Posterior cingulate gyrus (tissue), 11 donors: ENCODE results near the gene CD248.
"Not testable (repeated sequence)": the region's sequence is repeated elsewhere in the genome, so short reads cannot be mapped to it uniquely, and the experiment has no call there.

Source experiments
- DNase-seq, 10 donors: peaks; one replicate each; pipeline versions ENCODE4 v3.0.0 to v3.0.0-alpha.2; 2020 to 2021; ENCODE audit warnings: mixed read lengths in 3 of 10
- intact Hi-C: fragments of 100-400 bp; cut with DNase I; formaldehyde crosslinking; loops from one replicate; pipeline ENCODE4 v1.15.1; 2023

Gene CD248

DNA sequence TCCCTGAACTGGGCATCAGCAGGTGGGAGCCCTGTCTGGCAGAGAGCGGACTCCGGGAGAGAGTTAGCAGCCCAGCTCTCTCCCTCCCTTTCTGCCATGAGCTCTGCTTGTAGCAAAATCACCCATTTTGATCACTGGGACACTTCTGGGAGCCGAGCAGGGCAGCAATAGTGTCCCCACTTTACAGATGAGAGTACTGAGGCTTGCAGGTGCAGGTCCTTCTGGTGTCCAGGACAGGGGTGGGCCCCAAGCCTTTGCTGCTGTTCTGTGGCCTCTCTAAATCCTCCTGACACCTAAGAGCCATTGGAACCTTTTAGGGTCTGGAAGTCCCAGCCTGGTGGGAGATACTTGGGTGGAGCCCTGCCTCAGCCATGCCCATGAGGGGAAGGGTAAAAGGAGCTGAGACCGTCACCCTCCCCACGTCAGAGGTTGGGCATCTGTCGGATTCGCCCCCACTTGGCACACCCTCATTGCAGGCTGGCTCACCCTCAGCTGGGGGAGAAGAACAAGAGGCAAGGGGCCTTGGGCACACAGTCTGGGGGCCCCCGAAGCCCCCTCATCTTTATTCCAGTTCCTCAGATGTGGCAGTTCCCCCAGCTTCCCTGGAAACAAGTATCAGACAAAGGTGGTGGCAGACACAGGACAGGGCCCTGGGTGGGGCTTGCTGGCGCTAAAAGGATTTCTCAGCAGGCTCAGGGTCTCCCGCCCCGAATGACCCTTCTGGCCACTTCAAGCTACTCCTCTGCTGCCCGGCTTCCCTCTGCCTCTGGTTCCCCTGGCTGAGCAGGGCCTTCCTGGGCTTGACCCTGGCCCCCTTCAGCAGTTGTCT is 14.9 kb upstream of the CD248 start:
- intact Hi-C loops = no loop called here
- DNase-seq = peak in 3 of 10 donors; percentile 36 to 55 (median 54)

- intact Hi-C loops = no loop called here
- DNase-seq = peak in 3 of 10 donors; percentile 60 to 74 (median 69)
Observed at GRCh38 chr11:66330931-66331330, 14.1 kb upstream of the CD248 start.

DNA sequence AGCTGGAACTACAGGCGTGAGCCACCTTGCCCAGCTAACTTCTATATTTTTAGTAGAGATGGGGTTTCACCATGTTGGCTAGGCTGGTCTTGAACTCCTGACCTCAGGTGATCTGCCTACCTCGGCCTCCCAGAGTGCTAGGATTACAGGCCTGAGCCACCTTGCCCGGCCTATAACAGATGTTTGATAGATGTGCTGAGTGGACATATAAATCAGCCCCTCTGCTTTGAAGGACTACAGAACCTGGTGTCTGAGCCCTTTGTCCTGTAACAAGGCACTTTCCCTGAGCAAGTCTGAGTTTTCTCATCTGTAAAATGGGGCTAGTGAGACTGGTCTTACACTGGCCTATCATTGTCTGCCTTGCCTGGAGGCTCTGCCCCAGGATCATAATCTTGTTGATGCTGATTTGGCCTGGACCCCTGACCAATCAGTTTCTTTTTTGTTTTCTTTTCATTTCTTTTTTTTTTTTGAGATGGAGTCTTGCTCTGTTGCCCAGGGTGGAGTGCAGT is 12.4 kb upstream of the CD248 start:
- peak in 1 of 10 donors; percentile 0 for DNase-seq
- intact Hi-C loops = loop anchor here (5.0 kb wide), 1 partner anchor 37 kb away; the partner anchor contains the start of gene TMEM151A

GRCh38 chr11:66328302-66329144 is 11.7 kb upstream of the CD248 start:
- intact Hi-C loops = loop anchor here (1.0 to 5.0 kb wide), 2 partner anchors 17 to 36 kb away; partner anchors contain the start of gene TMEM151A

DNA sequence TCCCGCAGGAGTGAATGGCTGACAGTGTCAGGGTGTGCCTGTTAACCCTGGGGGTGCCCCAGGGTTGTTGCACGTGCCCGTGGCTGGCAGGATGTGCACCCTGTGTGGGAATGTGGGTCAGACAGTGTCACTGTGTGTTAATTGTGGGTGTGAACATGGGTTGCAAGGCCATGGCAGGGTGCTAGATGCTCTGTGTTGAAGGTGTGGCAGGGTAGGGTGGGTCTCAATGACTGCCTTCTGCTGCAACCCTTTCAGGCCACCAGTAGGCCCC is 11.1 kb upstream of the CD248 start:
- peak in 2 of 10 donors; percentile 34 to 65 for DNase-seq
- intact Hi-C loops = loop anchor here (1.0 to 5.0 kb wide), 2 partner anchors 17 to 36 kb away; partner anchors contain the start of gene TMEM151A

More at GRCh38 chr11:66328302-66329144, 11.7 kb upstream of the CD248 start:
- DNase-seq = peak; percentile 64 to 97 (median 80)

- intact Hi-C loops = loop anchor here (1.0 to 5.0 kb wide), 2 partner anchors 16 to 35 kb away; partner anchors contain the start of gene TMEM151A
- DNase-seq = peak in 1 of 10 donors; percentile 29
Observed at GRCh38 chr11:66327171-66328030, 10.6 kb upstream of the CD248 start.

DNA sequence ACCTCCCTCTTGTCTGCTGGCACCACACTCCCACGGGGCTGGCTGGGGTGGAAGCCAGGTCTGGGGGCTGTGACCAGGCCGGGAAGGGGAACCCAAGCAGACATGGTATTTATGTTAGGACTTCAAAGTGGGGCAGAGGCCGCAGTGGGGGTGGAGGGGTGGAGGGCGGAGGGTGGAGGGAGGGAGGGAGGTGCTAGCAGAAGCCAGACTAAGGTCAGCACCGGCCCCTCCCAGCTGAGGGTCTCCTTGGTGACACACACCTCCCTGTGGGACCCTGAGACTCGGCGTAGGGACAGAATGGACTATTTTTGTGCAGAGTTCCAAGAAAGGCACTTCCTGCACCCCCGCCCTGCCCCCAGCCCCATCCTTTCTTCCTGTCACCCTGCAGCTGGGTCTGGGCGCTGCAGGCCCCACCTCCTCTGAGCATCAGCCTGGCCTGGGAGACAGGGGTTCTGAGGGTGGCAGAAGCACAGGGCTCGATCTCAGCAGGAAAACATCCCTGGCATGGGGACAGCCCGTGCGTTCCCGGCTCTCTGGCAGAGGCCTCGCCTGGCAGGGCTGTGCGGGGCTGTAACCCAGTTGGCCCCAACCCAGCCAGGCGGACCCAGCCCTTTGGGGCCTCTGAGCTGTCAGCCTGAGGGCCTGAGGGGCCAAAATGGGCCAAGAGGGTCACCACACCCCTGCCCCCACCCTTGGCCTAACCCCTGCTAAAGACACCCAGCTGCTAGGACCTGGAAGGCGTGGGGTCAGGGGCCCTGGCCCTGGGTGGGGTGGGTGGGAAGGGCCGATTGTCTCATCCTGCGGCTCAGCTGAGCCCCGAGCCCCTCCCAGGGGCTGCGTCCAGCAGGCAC is 9.6 kb upstream of the CD248 start:
- intact Hi-C loops = loop anchor here (5.0 kb wide), 1 partner anchor 34 kb away; the partner anchor contains the start of gene TMEM151A
- DNase-seq = peak in 2 of 10 donors; percentile 57 to 79

- peak in 1 of 10 donors; percentile 41 for DNase-seq
- intact Hi-C loops = loop anchor here (5.0 kb wide), 1 partner anchor 33 kb away; the partner anchor contains the start of gene TMEM151A
Observed at GRCh38 chr11:66325263-66325671, 8.4 kb upstream of the CD248 start.

DNA sequence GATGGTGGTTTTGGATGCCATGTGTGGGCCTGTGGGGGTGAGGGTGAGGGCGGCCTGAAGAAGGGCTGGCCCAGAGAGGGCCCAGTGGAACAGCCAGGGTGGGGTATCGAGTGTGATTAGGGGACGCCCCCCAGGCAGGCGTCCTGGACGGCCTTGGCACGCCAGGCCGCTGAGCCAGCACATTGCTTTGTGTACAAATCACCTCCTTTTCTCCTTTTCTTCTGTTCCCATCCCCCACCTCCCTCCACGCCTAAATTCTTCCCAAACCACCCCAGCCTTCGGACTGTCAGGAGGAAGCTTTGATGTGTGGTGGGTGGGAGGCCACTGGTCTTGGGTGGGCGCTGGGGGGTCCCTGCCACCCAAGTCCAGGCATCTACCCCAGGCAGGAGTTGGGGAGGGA is 7.8 kb upstream of the CD248 start:
- intact Hi-C loops = loop anchor here (5.0 kb wide), 1 partner anchor 32 kb away; the partner anchor contains the start of gene TMEM151A
- DNase-seq = peak in 1 of 10 donors; percentile 23

- intact Hi-C loops = no loop called here
- DNase-seq = no peak
Observed at GRCh38 chr11:66323684-66324083, 6.8 kb upstream of the CD248 start.

- peak in 1 of 10 donors; percentile 52 for DNase-seq
- intact Hi-C loops = no loop called here
Observed at GRCh38 chr11:66322732-66323427, 6.0 kb upstream of the CD248 start.

GRCh38 chr11:66321606-66322005 is 4.8 kb upstream of the CD248 start:
- intact Hi-C loops = no loop called here
- DNase-seq = no peak

DNA sequence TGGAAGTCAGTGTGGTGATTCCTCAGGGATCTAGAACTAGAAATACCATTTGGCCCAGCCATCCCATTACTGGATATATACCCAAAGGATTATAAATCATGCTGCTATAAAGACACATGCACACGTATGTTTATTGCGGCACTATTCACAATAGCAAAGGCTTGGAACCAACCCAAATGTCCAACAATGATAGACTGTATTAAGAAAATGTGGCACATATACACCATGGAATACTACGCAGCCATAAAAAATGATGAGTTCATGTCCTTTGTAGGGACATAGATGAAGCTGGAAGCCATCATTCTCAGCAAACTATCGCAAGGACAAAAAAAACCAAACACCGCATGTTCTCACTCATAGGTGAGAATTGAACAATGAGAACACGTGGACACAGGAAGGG is 3.9 kb upstream of the CD248 start:
- intact Hi-C loops, DNase-seq: not testable (repeated sequence)

DNA sequence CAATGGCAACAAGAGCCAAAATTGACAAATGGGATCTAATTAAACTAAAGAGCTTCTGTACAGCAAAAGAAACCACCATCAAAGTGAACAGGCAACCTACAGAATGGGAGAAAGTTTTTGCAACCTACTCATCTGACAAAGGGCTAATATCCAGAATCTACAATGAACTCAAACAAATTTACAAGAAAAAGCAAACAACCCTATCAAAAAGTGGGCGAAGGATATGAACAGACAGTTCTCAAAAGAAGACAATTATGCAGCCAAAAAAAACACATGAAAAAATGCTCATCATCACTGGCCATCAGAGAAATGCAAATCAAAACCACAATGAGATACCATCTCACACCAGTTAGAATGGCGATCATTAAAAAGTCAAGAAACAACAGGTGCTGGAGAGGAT is 3.4 kb upstream of the CD248 start:
- DNase-seq, intact Hi-C loops: not testable (repeated sequence)

GRCh38 chr11:66318600-66318970 is 1.7 kb upstream of the CD248 start:
- intact Hi-C loops = no loop called here
- no peak for DNase-seq

DNA sequence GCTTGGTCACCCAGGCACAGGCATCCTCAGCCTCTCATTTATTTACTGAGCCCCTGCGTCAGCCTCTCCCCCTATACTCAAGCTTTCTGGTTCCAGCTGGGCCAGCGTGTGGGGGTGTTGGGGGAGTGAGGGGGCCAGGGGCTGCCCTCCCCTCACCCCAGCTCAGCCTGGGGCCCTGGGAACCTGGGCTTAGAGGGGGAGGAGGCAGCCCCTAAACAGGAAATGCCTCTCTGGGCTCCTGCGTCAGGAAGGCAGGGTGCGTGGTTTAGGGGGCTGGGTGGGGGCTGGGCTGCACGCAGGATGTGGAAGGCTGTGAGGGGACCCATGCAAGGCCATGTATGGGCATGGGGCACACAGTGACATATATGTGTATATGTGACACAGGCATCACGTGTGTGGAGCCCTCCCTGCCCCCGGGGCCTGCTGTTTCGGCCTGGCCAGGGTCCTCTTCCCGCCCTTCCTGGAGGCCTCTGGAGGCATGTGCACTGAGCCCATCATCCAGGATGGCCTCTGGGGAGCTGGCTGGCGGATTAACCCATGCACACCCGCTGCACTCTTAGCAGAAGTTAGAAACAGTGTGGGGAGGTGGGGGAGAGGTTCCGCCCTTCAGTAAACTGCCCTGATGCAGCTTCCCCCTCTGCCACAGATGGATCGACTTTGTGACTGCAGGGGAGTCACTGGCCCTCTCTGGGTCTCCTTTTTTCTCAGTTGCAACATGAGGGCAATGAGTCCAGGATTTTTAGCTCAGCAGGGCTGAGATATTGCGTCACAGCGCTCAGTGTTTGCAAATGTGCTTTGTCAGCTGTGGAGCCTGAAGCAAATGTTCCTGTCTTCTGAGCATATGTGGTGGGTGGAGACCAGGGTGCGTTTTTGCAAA is 1.1 kb upstream of the CD248 start:
- intact Hi-C loops = no loop called here
- peak in 3 of 10 donors; percentile 41 to 92 (median 45) for DNase-seq

DNA sequence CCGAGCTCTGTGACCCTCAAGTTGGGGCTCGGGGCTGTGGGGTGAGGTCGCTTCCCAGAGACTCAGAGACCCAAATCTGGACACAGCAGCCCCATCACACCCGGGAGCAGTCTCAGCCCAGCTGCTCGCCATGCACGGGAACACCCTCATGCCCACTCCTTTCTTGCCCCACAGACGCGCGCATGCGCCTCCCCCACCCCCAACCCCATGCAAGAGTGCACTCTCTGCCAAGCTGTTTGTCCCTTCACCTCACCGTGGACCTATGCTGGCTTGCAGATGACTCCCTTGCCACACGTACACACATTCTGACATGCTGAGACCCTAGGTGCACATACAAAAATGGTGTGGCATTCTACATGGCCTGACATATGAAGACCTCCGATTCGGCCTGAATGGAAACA is 478 bp upstream of the CD248 start:
- DNase-seq = peak in 1 of 10 donors; percentile 85

More for the DNA sequence above, 478 bp upstream of the CD248 start:
- intact Hi-C loops = no loop called here
